Measurements from ENCODE around the gene RHOF. TPM values are rescaled to one million over a fixed set of nuclear protein-coding genes. Genes with fewer than 3 reads are reported as not detected.

Gene RHOF
- total RNA-seq, 1 experiment from 2014 or later = 29.1 TPM

- WGBS (ENCODE audit: extremely low coverage, insufficient read length, low lambda C conversion rate) = no CpG with 5 or more reads among the region's 63 CpGs
- Histone ChIP-seq H2BK5ac (ENCODE audit: insufficient read length, low read length) (no peak overlapping the region), H2BK15ac (ENCODE audit: low read depth, low read length) (no peak overlapping the region), H3K9me3 (ENCODE audit: control insufficient read depth, low read depth, low read length) (no peaks in the 10 kb centered on the region), H2BK12ac (ENCODE audit: insufficient read length, low read depth, low read length) (no peak overlapping the region), H3K79me2 (ENCODE audit: insufficient read depth, low read length) (no peaks in the 10 kb centered on the region; the same call in 1 of the 2 replicates), H3K27me3 (ENCODE audit: insufficient read depth, low read length) (no peaks in the 10 kb centered on the region), H3T11ph (ENCODE audit: low read length) (no peak overlapping the region), H3K4ac (ENCODE audit: low read depth, low read length) (no peak overlapping the region), H2AK5ac (ENCODE audit: insufficient read length, low read length) (no peak overlapping the region), H4K5ac (ENCODE audit: insufficient read length, low read depth, low read length) (no peak overlapping the region), H2BK120ac (ENCODE audit: low read depth, low read length, poor library complexity, severe bottlenecking) (no peak overlapping the region), H3K79me1 (ENCODE audit: insufficient read depth, low read depth, low read length, poor library complexity, severe bottlenecking) (no peaks in the 10 kb centered on the region), H3K14ac (ENCODE audit: insufficient read depth, low read length) (no peak overlapping the region; the same call in 1 of the 2 replicates), H2AFZ (ENCODE audit: low read length) (no peak overlapping the region), H3K4me2 (ENCODE audit: insufficient read depth, insufficient read length, low read length) (peak overlapping the region; percentile 52), H3K23me2 (ENCODE audit: insufficient read length, low read depth, low read length, poor library complexity, severe bottlenecking) (peaks cover 22% of the 10 kb centered on the region), H3K23ac (ENCODE audit: insufficient read length, low read depth, low read length) (no peak overlapping the region), H4K20me1 (ENCODE audit: control insufficient read depth, insufficient read depth, insufficient read length) (no peaks in the 10 kb centered on the region), H3K27ac (ENCODE audit: insufficient read length, low read depth, low read length) (no peak overlapping the region), H4K91ac (ENCODE audit: insufficient read length, low read depth, low read length) (no peak overlapping the region), H2BK20ac (ENCODE audit: low read depth, low read length, poor library complexity, severe bottlenecking) (no peak overlapping the region), H3K9ac (ENCODE audit: extremely low read depth, insufficient read length, low read length) (peak overlapping the region; percentile 35), H3K18ac (ENCODE audit: insufficient read length, low read depth, low read length) (no peak overlapping the region), H3K56ac (ENCODE audit: insufficient read length, low read depth, low read length) (no peak overlapping the region), H3K4me1 (ENCODE audit: insufficient read depth, low read length) (peaks cover 2% of the 10 kb centered on the region; the same call in 1 of the 2 replicates), H4K8ac (replicated peaks; ENCODE audit: insufficient read length, low read depth, low read length) (no peak overlapping the region)
- Mint-ChIP-seq H3K4me3 (peak overlapping the region; percentile 86 to 96), H3K27me3 (ENCODE audit: low read depth) (no peaks in the 10 kb centered on the region; the same call in 1 of the 2 replicates), H3K4me1 (peaks cover 26 to 32% of the 10 kb centered on the region in 2 experiments), H3K36me3 (ENCODE audit: insufficient read depth in 1 of 3, low read depth in 3 of 3) (peaks cover 17 to 34% (median 32%) of the 10 kb centered on the region in 3 experiments), H3K27ac (peak overlapping the region in 2 of 3 experiments; percentile 82 to 94; a peak in 3 of 7 replicates), H3K9me3 (no peaks in the 10 kb centered on the region)
- TF ChIP-seq CTCF (conservative IDR thresholded peaks at IDR 0.05) = no peak
- DNase-seq = no peak
Observed at GRCh38 chr12:121804417-121805111, 11.1 kb upstream of the RHOF start.
